GM12878 (cell line): ENCODE measurements around the gene OR10V1. TPM values are rescaled to one million over a fixed set of nuclear protein-coding genes. Genes with fewer than 3 reads are reported as not detected.
A peak's percentile ranks its signal among the peaks of the same experiment; 100 is the strongest.

Source experiments
- ATAC-seq: fragments of 200-7000 bp; cut with Tn5 transposase; 3 replicates; pipeline ENCODE4 v1.9.1; 2020; ENCODE audit warnings: mild to moderate bottlenecking, moderate library complexity
- BruUV-seq: library from RNA; stranded (reverse); fragments of 400-500 nt; replicated peaks from 2 replicates; lab custom pipeline; 2021; lab: Mats Ljungman, UMichigan
- CTCF ChIA-PET: fragments of 300-600 bp; sonication (Branson Sonifier 250); formaldehyde crosslinking; extraction: SDS; loops from one replicate; lab custom pipeline; 2021; ENCODE audit warnings: inconsistent platforms; lab: Yijun Ruan, JAX
- POLR2A ChIA-PET: fragments of 350-600 bp; formaldehyde crosslinking; extraction: SDS; loops from one replicate; lab custom pipeline; 2021; ENCODE audit warnings: inconsistent platforms; lab: Charles Lee
- RAD21 ChIA-PET: fragments of 300-600 bp; sonication (Branson Sonifier 250); formaldehyde crosslinking; loops from one replicate; lab custom pipeline; 2023; ENCODE audit warnings: antibody characterized with exemption; ENCODE audit not compliant: unreplicated experiment; lab: Charles Lee
- SMC1A ChIA-PET: fragments of 300-600 bp; sonication (Branson Sonifier 250); formaldehyde crosslinking; loops from one replicate; lab custom pipeline; 2023; ENCODE audit not compliant: unreplicated experiment, uncharacterized antibody; lab: Charles Lee
- DNase-seq: peaks from one replicate; pipeline ENCODE4 v3.0.0-alpha.2; 2011; ENCODE audit warnings: low read depth, low spot score
- FAIRE-seq: peaks from 3 replicates; lab custom pipeline; 2011; peaks lifted over from hg19 to GRCh38; lab: Jason Lieb, UNC
- H2AFZ ChIP-seq: 2 replicates; pipeline ENCODE4 v1.6.0; 2011; ENCODE audit warnings: low read depth, low read length, control low read depth; ENCODE audit not compliant: control insufficient read depth
- H3K27ac ChIP-seq: 2 replicates; pipeline ENCODE4 v1.5.1; 2011; ENCODE audit warnings: control low read depth; ENCODE audit not compliant: control insufficient read depth, insufficient read depth
- H3K27me3 ChIP-seq, 2 experiments: replicated peaks in 1 of 2; 2 replicates each; pipeline versions ENCODE4 v1.6.0 to v1.6.1; 2011; ENCODE audit warnings: low read length in 1 of 2; ENCODE audit not compliant: control insufficient read depth in 2 of 2, insufficient read depth in 2 of 2
- H3K36me3 ChIP-seq, 2 experiments: 2 replicates each; pipeline ENCODE4 v1.5.1; 2011; ENCODE audit warnings: low read length in 1 of 2; ENCODE audit not compliant: control insufficient read depth in 2 of 2, insufficient read depth in 2 of 2
- H3K4me1 ChIP-seq: 2 replicates; pipeline ENCODE4 v1.6.1; 2011; ENCODE audit warnings: mild to moderate bottlenecking, low read length, moderate library complexity, mixed read lengths; ENCODE audit not compliant: control insufficient read depth, insufficient read depth
- H3K4me2 ChIP-seq: 2 replicates; pipeline ENCODE4 v1.6.0; 2011; ENCODE audit warnings: control low read depth; ENCODE audit not compliant: control insufficient read depth, insufficient read depth
- H3K4me3 ChIP-seq: fragments of 200-600 bp; sonication (generic); 2 replicates; pipeline ENCODE4 v1.5.1; 2016
- H3K79me2 ChIP-seq: 2 replicates; pipeline ENCODE4 v1.6.0; 2011; ENCODE audit warnings: low read length; ENCODE audit not compliant: control insufficient read depth, insufficient read depth
- H3K9ac ChIP-seq: 2 replicates; pipeline ENCODE4 v1.8.0; 2011; ENCODE audit warnings: low read length, control low read depth, mixed read lengths; ENCODE audit not compliant: control insufficient read depth, insufficient read depth
- H3K9me3 ChIP-seq: replicated peaks from 3 replicates; pipeline ENCODE4 v1.5.1; 2011; ENCODE audit warnings: mild to moderate bottlenecking, low read length; ENCODE audit not compliant: control insufficient read depth, insufficient read depth
- H4K20me1 ChIP-seq: 2 replicates; pipeline ENCODE4 v1.6.0; 2011; ENCODE audit not compliant: control insufficient read depth, insufficient read depth
- ATF2 ChIP-seq: IDR thresholded peaks from 2 replicates; pipeline ENCODE4 v1.6.1; 2012; ENCODE audit warnings: low read length, inconsistent platforms
- ATF7 ChIP-seq: fragments of 450-650 bp; IDR thresholded peaks from 2 replicates; pipeline ENCODE4 v1.6.1; 2016; ENCODE audit warnings: low read depth, mild to moderate bottlenecking
- BCL11A ChIP-seq: IDR thresholded peaks from 2 replicates; pipeline ENCODE4 v1.6.1; 2011; ENCODE audit warnings: low read depth, low read length
- GABPA ChIP-seq: IDR thresholded peaks from 2 replicates; pipeline ENCODE4 v1.6.1; 2014; ENCODE audit warnings: antibody characterized with exemption, low read depth, mild to moderate bottlenecking, inconsistent platforms
- MEF2A ChIP-seq: IDR thresholded peaks from 2 replicates; pipeline ENCODE4 v1.6.1; 2011; ENCODE audit warnings: low read depth, mild to moderate bottlenecking, low read length, moderate library complexity; ENCODE audit not compliant: insufficient read depth
- PAX8 ChIP-seq: fragments of 450-650 bp; IDR thresholded peaks from 2 replicates; pipeline ENCODE4 v1.6.1; 2017; ENCODE audit warnings: mild to moderate bottlenecking, moderate library complexity
- POLR2AphosphoS5 ChIP-seq: IDR thresholded peaks from 2 replicates; pipeline ENCODE4 v1.6.1; 2011; ENCODE audit warnings: mild to moderate bottlenecking, low read length, inconsistent platforms
- RUNX3 ChIP-seq: IDR thresholded peaks from 2 replicates; pipeline ENCODE4 v1.6.1; 2012; ENCODE audit warnings: low read length, inconsistent platforms
- STAT1 ChIP-seq: fragments of 450-650 bp; conservative IDR thresholded peaks from 2 replicates; pipeline ENCODE4 v1.6.1; 2014; ENCODE audit warnings: antibody characterized with exemption, mild to moderate bottlenecking
- TCF7 ChIP-seq: IDR thresholded peaks from 2 replicates; pipeline ENCODE4 v1.6.1; 2014; ENCODE audit warnings: antibody characterized with exemption, borderline replicate concordance
- ZBTB40 ChIP-seq: fragments of 450-650 bp; IDR thresholded peaks from 2 replicates; pipeline ENCODE4 v1.6.1; 2016; ENCODE audit warnings: mild to moderate bottlenecking, moderate library complexity, borderline replicate concordance
- WGBS: methylation state at CpG from one replicate; pipeline ENCODE4 v1.1.6; 2016; ENCODE audit warnings: low lambda C conversion rate; ENCODE audit not compliant: insufficient replicate concordance, insufficient coverage; ENCODE audit errors: missing lambda C conversion rate; 5-methylcytosine and 5-hydroxymethylcytosine counted together
- in situ Hi-C: fragments of 300-500 bp; cut with MboI; formaldehyde crosslinking; loops from 9 replicates; pipeline ENCODE4 v1.14.3; 2018; ENCODE audit warnings: mixed read lengths
- intact Hi-C: fragments of 100-400 bp; cut with micrococcal nuclease; formaldehyde crosslinking; loops from one replicate; pipeline ENCODE4 v1.14.2; 2022; ENCODE audit not compliant: unreplicated experiment
- polyA plus RNA-seq, 11 experiments: library from polyadenylated mRNA; depleted of rRNA in 4 of 11; unstranded in 6 of 11; stranded (reverse) in 5 of 11; fragments of >200 nt; fragmentation: Nextera tagmentation in 4 of 11; fragmentation: Illumina TruSeq in 1 of 11; extraction: Ambion mirVana in 4 of 11; extraction: Trizol in 1 of 11; gene quantifications; 1 replicate in 1 of 11; 2 replicates in 10 of 11; pipeline versions ENCODE4 v1.2.1 to v1.2.3, GENCODE V29; 2011 to 2016; ENCODE audit warnings: inconsistent platforms in 2 of 11, missing spikeins in 2 of 11, low read depth in 1 of 11
- total RNA-seq, 4 experiments: library from RNA; depleted of rRNA in 3 of 4; stranded (reverse); fragments of >200 nt in 3 of 4; fragmentation: Illumina TruSeq in 1 of 4; extraction: Trizol in 1 of 4; gene quantifications; 2 replicates each; pipeline versions ENCODE4 v1.2.1 to v1.2.3, GENCODE V29; 2013 to 2021

The OR10V1 gene
- total and polyA plus RNA-seq, 10 of the 15 experiments (the other 5 are each of a cell fraction or from before 2014, with no cell fraction given), result not detected

- POLR2A ChIA-PET, result no interaction called here
- DNase-seq (no peak), FAIRE-seq (no peak), ATAC-seq (no peak)
- no peak overlapping the region for H3K4me2 ChIP-seq
- H2AFZ ChIP-seq, result no peak overlapping the region
- CTCF ChIA-PET, result interaction anchor here (1.3 kb wide), 1 partner anchor 9 kb away, joined by 3 read pairs; no protein-coding TSS in a partner anchor
- H3K9me3 ChIP-seq, result no peaks in the 10 kb centered on the region
- H3K9ac ChIP-seq, result no peak overlapping the region
- no peaks in the 10 kb centered on the region for H3K27me3 ChIP-seq
- peaks cover 21% of the 10 kb centered on the region for H3K79me2 ChIP-seq
- TF ChIP-seq MEF2A (0 out of 2 replicates have a peak, but pooled peaks have one; percentile 18), ATF7 (no peak), BCL11A (0 out of 2 replicates have a peak, but pooled peaks have one; percentile 4), RUNX3 (peak; percentile 34; the same call in 1 of the 2 replicates)
- SMC1A ChIA-PET, result interaction anchor here (1.2 kb wide), 1 partner anchor 103 kb away, joined by 3 read pairs; no protein-coding TSS in a partner anchor
- 75% methylated on average over 11 of the region's 11 CpGs for WGBS
- intact Hi-C loops (no loop called here), in situ Hi-C loops (loop anchor here (10.0 to 25.0 kb wide), 2 partner anchors 137 to 1084 kb away; partner anchors contain the start of genes LPXN and ZFP91)
- BruUV-seq, result no TSS peak
- no peak overlapping the region for H3K27ac ChIP-seq
- no peaks in the 10 kb centered on the region for H4K20me1 ChIP-seq
- H3K4me1 ChIP-seq, result no peaks in the 10 kb centered on the region; the same call in 1 of the 2 replicates
- H3K4me3 ChIP-seq, result no peak overlapping the region
- H3K36me3 ChIP-seq, result no peaks in the 10 kb centered on the region
- RAD21 ChIA-PET, result interaction anchor here (2.0 kb wide), 1 partner anchor 8 kb away, joined by 7 read pairs; no protein-coding TSS in a partner anchor
Observed at GRCh38 chr11:59671471-59671870, 42.2 kb downstream of the OR10V1 start.

- Histone ChIP-seq H3K9me3 (no peaks in the 10 kb centered on the region), H4K20me1 (no peaks in the 10 kb centered on the region), H3K4me1 (no peaks in the 10 kb centered on the region; the same call in 1 of the 2 replicates), H3K9ac (peak overlapping the region; percentile 86), H3K4me3 (peak overlapping the region; percentile 76), H3K36me3 (peaks cover 0 to 15% of the 10 kb centered on the region in 2 experiments; a peak in 2 of 4 replicates), H3K27ac (peak overlapping the region; percentile 86), H3K79me2 (peaks cover 28% of the 10 kb centered on the region), H2AFZ (peak overlapping the region; percentile 95), H3K27me3 (no peaks in the 10 kb centered on the region), H3K4me2 (peak overlapping the region; percentile 65)
- ATAC-seq, result no peak
- 11% methylated on average over 22 of the region's 22 CpGs for WGBS
- POLR2A ChIA-PET, result interaction anchor here (0.6 to 2.2 kb wide), 17 partner anchors 9 to 160 kb away, joined by 3 to 26 read pairs (median 4); partner anchors contain the start of gene OSBP
- no peak for FAIRE-seq
- RAD21 ChIA-PET, result interaction anchor here (0.7 to 1.8 kb wide), 11 partner anchors 8 to 446 kb away, joined by 3 to 16 read pairs (median 4); partner anchors contain the start of gene OSBP
- DNase-seq, result no peak
- TSS peak; percentile 99 for BruUV-seq
- CTCF ChIA-PET, result interaction anchor here (0.6 to 2.3 kb wide), 10 partner anchors 8 to 656 kb away, joined by 3 to 15 read pairs (median 4); partner anchors contain the start of gene OSBP
- SMC1A ChIA-PET, result interaction anchor here (0.6 to 2.9 kb wide), 8 partner anchors 10 to 397 kb away, joined by 3 to 9 read pairs (median 4); partner anchors contain the start of gene OSBP
- intact Hi-C loops (loop anchor here (1.0 to 10.0 kb wide), 5 partner anchors 55 to 455 kb away; partner anchors contain the start of genes MPEG1, MRPL16 and OSBP), in situ Hi-C loops (loop anchor here (5.0 to 25.0 kb wide), 3 partner anchors 117 to 1082 kb away; partner anchors contain the start of genes LPXN and ZFP91)
- TF ChIP-seq STAT1, result no peak
- peak; percentile 8; the same call in 1 of the 2 replicates for TF ChIP-seq POLR2AphosphoS5
- no peak for TF ChIP-seq GABPA
- 0 out of 2 replicates have a peak, but pooled peaks have one; percentile 30 for TF ChIP-seq ZBTB40
- no peak for TF ChIP-seq PAX8
- 0 out of 2 replicates have a peak, but pooled peaks have one; percentile 5 for TF ChIP-seq TCF7
- TF ChIP-seq ATF2, result 0 out of 2 replicates have a peak, but pooled peaks have one; percentile 16
Observed at GRCh38 chr11:59669611-59670009, 44.0 kb downstream of the OR10V1 start.
